Ovary (tissue), 3 donors: ENCODE data around the gene APBA2.

ENCODE experiments used
- POLR2A ChIP-seq: fragments of 450-650 bp; IDR thresholded peaks from one replicate; pipeline ENCODE4 v1.6.1; 2017; ENCODE audit warnings: antibody characterized with exemption, mild to moderate bottlenecking, moderate library complexity
- TF ChIP-seq, protein P1 (sequence below), 3 donors: fragments of 450-650 bp in 2 of 3; fragments of 200-600 bp in 1 of 3; IDR thresholded peaks; one replicate each; pipeline versions ENCODE4 v1.5.1 to v1.8.0; 2016 to 2022; ENCODE audit warnings: antibody characterized with exemption in 3 of 3, mild to moderate bottlenecking in 1 of 3
- donor health status: DM: no; HTN: no; CAD: no.

GRCh38 chr15:29034593-29035335 is 149.0 kb downstream of the APBA2 start:
- TF ChIP-seq, protein P1, sequence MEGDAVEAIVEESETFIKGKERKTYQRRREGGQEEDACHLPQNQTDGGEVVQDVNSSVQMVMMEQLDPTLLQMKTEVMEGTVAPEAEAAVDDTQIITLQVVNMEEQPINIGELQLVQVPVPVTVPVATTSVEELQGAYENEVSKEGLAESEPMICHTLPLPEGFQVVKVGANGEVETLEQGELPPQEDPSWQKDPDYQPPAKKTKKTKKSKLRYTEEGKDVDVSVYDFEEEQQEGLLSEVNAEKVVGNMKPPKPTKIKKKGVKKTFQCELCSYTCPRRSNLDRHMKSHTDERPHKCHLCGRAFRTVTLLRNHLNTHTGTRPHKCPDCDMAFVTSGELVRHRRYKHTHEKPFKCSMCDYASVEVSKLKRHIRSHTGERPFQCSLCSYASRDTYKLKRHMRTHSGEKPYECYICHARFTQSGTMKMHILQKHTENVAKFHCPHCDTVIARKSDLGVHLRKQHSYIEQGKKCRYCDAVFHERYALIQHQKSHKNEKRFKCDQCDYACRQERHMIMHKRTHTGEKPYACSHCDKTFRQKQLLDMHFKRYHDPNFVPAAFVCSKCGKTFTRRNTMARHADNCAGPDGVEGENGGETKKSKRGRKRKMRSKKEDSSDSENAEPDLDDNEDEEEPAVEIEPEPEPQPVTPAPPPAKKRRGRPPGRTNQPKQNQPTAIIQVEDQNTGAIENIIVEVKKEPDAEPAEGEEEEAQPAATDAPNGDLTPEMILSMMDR (IDR thresholded peaks at IDR 0.05): no peak
- TF ChIP-seq POLR2A: no peak
